Stimulated activated CD8-positive, alpha-beta memory T cell treated with anti-CD3 and anti-CD28 coated beads, Interleukin-4, amount 100 ng/mL, for 48 hours (primary cell): ENCODE measurements around the gene PRIM2.
"Not testable (repeated sequence)": the region's sequence is repeated elsewhere in the genome, so short reads cannot be mapped to it uniquely, and the experiment has no call there.

ENCODE experiments used
- DNase-seq: peaks from one replicate; pipeline ENCODE4 v3.0.0-alpha.2; 2020

Gene PRIM2, protein sequence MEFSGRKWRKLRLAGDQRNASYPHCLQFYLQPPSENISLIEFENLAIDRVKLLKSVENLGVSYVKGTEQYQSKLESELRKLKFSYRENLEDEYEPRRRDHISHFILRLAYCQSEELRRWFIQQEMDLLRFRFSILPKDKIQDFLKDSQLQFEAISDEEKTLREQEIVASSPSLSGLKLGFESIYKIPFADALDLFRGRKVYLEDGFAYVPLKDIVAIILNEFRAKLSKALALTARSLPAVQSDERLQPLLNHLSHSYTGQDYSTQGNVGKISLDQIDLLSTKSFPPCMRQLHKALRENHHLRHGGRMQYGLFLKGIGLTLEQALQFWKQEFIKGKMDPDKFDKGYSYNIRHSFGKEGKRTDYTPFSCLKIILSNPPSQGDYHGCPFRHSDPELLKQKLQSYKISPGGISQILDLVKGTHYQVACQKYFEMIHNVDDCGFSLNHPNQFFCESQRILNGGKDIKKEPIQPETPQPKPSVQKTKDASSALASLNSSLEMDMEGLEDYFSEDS

DNA sequence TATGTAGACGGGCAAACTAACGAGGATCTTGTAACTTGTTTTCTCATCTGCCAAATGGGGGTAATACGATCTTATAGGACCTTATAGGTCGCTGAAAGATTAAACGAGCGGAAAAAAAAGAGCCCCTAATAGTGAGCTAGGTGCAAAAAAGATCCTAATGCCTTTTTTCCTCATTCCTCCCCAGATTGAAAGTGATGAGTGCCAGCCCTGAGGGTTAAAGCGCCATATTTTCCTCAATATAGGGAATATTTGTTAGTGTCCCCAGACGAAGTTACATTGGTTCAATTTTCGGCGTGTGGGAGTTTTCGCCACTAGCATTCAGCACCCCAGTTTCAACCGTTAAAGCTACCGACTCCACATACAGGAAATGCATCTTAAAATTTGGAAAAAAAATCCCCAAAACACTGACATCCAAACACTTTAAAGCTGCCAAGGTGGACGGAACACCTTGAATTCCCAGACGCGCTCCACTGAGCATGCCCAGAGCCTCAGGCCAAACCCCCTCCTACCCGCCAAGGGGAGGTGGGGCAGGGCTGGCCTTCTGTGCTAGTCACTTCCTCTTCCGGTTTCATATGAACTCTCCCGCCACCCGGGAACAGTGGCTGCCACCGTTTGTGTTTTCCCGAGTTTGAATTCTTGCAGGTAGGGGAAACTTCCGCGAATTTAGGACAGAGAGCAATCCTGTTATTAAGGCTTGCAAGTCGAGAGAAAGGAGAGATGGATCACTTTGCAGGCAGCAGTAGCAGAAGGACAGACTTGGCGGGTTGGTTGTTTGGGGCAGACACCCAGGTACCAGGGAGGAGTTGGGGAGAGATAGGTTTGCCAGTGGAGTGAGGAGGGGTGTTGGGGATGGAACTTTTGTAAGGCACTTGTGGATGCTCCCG is at the start of gene PRIM2:
Gene PRIM2, plus strand, starts transcription at position 571 of the 884 bp plus-strand sequence. CDS start 816 bp downstream, outside the sequence.
- peak; percentile 88 for DNase-seq

DNA sequence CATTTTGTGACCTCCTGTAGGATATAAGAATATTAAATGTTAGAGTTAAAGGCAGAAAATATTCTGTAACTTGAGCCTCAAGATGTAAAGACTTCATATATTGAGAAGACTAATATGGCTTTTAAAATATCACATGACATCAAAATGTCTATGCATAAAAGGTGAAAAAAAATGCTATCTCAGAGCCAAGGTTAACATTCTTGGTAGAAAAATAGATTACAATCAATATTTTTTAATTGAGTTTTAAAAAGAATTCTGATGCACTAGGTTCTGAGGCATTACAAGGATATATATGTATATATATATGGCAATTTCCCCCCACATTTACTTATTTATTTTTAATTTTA is 49.2 kb upstream of the PRIM2 start:
- no peak for DNase-seq

DNA sequence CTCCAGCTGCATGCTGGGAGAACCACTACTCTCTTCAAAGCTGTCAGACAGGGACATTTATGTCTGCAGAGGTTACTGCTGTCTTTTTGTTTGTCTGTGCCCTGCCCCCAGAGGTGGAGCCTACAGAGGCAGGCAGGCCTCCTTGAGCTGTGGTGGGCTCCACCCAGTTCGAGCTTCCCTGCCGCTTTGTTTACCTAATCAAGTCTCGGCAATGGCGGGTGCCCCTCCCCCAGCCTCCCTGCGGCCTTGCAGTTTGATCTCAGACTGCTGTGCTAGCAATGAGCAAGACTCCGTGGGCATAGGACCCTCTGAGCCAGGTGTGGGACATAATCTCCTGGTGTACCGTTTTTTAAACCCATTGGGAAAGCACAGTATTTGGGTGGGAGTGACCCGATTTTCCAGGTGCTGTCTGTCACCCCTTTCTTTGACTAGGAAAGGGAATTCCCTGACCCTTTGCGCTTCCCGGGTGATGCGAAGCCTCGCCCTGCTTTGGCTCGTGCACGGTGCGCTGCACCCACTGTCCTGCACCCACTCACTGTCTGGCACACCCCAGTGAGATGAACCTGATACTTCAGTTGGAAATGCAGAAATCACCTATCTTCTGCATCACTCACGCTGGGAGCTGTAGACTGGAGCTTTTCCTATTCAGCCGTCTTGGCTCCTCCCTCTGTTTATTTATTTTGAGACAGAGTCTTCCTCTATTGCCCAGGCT is 43.2 kb upstream of the PRIM2 start:
- DNase-seq, result not testable (repeated sequence)

- DNase-seq, result no peak
These were observed 42.0 kb upstream of the PRIM2 start for GRCh38 chr6:57275384-57275783.

DNA sequence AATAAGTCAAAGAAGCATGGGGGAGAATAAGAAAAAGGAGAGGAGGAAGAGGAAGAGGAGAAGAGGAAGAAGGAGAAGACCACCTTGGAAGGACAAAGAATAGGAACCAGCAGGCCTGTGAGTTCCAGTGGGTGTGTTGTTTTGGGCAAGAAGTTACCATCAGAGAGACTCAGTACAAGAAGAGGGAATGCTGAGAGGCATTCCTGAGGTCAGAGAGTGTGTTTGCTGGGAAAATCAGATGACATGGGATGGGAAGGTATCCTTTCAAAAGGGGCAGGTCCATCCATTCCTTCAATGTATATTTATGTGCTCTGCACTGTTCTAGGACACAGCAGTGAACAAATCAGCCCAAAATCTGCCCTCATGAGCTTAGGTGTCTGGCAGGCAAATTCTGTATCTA is 40.5 kb upstream of the PRIM2 start:
- no peak for DNase-seq

DNA sequence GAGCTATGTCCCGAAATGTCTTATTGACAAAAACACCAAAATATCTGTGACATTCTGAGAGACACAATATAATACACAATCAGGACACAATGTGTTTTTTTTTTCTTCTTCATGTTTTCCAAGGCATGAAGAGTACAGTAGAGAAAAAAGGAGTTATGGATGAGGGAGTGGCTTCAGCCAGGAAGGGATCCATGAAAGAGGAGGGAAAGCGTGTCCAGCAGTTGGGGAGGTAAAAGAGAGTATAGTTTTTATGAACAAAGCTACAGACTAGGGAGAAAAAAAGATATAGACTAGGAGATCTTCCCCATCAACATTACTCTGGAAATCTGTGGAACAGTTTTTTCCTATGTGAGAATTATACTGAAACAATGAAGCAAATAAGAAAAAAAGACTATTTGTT is 38.9 kb upstream of the PRIM2 start:
- DNase-seq, result no peak

DNA sequence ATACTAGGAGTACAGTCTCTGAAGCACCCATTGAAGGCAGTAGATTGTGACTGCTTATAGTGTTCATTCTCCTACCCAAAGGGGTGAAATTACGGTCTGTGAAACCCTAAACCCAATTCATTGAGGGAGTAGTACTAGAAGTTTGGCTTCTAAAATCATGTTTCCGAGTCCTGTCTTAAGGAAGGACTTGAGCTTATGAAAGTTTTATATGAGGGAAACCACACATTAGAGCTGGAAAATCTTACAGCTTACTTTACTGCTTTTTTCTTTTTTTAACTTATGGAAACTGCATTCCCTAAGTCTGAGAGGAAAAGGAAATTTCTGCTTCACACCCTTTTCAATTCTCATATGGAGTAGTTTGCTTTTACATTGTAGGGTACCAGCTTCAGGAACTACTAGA is 38.4 kb upstream of the PRIM2 start:
- no peak for DNase-seq

DNA sequence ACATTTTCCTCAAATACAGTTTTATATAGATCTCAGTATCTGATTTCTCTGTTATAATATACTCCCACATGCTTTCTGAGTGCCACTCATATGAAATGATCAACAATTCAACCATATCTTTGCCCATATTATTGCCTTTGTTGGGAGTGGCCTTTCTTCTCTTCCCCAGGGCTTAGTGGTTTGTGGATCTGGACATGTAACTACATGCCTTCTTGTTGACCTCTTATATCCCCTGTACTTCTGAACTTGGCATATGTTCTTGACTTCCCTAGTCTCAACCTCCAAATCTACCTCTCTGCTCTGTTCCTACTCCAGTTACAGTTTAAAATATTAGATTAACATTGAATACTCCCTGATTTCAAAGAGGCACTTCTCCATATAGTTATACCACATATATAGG is 34.3 kb upstream of the PRIM2 start:
- DNase-seq, result no peak

DNA sequence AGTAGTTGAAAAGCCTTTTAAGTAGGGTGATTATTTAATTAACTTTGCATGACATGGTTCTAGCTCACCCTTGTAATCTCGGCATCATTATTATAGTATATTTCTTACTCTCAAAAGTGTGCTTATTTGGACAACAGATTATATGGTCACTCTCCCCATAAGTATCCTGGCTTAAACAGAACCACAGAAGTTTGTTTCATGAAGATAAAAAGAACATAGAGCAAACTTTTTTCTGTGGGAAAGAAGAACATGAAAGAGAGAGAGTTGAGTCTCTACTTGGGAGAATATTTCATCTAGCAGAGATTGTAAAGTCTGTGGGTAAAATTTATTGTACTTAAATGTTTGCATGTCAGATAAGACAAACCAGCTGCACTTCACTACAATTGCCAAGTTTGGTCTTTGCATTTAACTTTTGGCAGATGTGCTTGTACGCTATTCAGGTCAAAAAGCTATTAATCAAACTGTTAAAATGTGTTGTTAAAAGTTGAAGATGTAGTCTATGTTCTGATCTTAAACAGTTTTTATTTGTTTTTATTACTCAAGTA is 33.4 kb upstream of the PRIM2 start:
- DNase-seq, result no peak

DNA sequence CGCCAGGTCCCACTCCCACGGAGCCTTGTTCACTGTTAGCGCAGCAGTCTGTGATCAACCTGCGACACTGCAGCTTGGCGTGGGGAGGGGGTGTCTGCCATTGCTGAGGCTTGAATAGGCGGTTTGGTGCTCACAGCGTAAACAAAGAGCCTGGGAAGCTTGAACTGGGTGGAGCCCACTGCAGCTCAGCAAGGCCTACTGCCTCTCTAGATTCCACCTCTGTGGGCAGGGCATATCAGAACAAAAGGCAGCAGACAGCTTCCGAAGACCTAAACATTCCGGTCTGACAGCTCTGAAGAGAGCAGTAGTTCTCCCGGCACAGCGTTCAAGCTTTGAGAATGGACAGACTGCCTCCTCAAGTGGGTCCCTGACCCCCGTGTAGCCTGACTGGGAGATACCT is 29.3 kb upstream of the PRIM2 start:
- DNase-seq, result not testable (repeated sequence)

DNA sequence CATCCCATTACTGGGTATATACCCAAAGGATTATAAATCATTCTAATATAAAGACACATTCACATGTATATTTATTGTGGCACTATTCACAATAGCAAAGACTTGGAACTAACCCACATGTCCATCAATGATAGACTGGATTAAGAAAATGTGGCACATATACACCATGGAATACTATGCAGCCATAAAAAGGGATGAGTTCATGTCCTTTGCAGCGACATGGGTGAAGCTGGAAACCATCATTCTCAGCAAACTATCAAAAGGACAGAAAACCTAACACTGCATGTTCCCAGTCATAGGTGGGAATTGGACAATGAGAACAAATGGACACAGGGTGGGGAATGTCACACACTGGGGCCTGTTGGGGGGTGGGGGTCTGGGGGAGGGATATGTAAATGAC is 24.0 kb upstream of the PRIM2 start:
- DNase-seq, result not testable (repeated sequence)

DNA sequence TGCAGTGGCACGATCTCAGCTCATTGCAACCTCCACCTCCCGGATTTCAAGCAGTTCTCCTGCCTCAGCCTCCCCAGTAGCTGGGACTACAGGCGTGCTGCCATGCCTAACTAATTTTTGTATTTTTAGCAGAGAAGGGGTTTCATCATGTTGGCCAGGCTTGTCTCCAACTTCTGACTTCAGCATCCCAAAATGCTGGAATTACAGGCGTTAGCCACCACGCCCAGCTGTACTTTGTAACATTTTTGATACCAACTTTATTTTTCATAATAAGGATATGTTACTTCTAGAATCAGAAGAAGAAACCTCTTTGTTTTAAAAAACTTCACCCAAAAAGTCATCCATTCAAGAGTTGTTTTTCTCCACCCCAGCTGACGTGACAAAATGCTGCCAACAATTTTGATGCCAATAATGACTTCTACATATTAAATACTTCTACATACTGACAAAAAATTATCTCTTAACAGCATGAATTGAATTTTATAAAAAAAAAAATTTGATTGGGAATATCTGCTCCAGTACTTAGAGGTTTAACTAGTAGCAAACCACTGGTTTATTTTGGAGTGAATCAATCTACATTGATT is 22.5 kb upstream of the PRIM2 start:
- DNase-seq, result no peak

DNA sequence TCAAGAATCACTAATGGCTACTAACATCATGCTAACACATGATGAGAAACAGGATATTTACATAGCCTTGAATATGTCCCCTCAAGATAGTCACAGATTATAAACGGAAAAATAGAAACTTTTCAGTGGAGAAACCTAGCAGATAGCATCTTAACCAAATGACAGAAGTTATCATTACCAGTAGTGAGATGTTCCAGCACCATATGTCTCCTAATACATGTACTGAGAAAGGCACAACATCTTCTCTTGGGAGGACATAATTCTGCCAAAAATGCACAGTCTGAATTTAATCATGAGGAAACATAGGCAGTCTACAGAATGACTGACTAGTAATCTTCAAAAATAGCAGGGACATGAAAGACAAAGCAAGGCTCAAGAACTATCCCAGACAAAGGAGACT is 19.9 kb upstream of the PRIM2 start:
- DNase-seq, result no peak

DNA sequence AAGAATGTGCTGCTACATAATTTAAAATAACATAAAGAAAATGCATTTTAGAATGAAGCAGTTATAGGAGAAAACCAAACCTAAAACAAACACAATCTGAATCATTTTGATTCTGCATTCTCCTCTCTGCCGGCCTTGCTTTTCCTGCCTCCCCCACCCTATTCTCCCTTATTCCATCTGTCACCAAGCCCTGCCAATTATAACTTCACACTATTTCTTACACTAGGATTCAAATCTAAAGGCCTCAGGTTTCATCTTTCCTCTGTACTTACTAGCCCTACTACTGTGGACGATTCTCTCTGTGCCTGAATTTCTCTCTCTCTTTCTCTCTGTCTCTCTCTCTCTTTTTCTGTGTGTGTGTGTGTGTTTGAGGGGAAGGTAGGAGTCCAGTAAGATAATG is 18.7 kb upstream of the PRIM2 start:
- DNase-seq, result no peak

DNA sequence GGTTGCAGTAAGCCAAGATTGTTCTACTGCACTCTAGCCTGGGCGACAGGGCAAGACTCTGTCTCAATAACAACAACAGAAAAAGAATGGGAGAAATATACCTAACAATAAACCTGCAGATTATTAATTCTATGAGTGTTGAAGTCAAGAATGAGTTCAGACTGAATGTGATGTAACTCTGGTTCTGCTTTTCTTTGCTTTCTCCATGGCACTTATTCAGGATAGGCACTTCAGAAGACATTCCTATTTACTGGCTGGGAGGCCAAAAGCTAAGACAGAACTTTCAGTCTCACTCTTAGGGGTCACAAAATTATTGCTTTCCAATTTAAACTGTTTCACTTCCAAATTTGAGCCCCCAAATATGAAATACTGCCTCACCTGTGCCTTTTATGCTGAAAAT is 15.7 kb upstream of the PRIM2 start:
- DNase-seq, result no peak

DNA sequence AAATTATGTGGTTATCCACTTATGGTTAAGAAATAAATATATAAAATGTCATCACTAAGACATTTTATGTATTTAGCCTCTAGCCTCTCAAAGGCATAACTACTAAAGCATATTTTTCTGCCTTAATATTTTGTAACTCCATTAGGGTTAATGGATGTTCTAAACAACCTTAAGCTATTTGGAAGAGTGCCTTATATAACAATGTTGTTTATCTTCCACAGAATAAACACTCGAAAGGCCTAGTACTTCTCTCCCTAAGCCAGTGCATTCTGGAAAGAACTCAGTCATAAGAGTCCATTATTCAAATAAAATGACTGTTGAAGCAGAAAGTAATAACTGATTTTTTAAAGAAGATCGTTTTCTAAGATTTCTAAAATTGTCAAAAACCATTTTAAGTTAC is 15.0 kb upstream of the PRIM2 start:
- DNase-seq, result no peak

DNA sequence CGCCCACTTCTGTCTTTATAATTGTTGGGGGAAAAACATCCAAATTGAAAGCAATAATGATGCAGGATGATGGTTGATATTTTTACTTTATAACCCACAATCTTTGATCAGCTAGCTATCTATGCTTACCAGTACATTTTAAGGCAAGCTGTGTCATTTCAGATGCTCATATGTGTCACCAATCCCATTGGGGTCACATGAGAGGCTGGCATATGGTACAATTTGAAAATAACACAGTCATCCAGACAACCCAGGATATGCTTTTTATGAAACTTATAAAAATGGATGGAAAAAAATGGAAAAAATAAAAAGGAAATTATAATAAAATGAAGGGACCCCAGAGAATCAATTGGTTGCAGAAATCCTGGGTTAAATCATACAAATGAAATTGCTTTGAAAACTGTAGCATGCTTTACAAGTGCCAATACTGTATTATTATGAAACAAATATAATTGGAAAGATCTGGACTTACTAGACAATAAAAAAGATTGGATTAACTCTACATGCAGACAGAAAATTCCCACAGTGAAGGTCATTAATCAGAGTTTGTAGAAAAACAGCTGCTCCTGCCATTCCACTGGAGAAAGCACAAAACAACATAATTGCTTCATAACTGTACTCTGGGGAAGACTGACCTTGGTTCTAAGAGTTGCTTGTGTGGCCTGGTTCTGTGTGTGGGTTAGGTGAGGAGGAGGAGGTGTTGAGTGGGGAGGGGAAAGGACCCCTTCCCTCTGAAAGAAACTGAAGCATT is 13.3 kb upstream of the PRIM2 start:
- DNase-seq, result no peak

GRCh38 chr6:57305107-57305506 is 12.3 kb upstream of the PRIM2 start:
- no peak for DNase-seq

- no peak for DNase-seq
These were observed 11.7 kb upstream of the PRIM2 start for GRCh38 chr6:57305761-57306160.

GRCh38 chr6:57306273-57306672 is 11.2 kb upstream of the PRIM2 start:
- DNase-seq, result no peak

DNA sequence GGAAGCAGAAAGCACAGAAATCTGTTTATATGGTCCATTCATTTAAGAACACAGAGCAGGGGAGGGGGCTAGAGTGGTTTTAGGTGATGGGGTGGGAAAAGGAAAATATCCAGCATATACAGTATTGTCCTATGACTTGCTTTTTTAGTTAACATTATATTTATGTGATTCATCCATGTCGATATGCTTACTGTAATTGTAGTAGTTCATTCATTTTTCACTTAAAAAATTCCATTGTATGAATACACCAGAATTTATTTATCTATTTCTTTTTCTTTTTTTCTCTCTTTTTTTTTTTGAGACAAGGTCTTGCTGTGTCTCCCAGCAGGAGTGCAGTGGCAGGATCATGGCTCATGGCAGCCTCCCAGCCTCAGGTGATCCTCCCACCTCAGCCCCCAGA is 9.6 kb upstream of the PRIM2 start:
- no peak for DNase-seq

DNA sequence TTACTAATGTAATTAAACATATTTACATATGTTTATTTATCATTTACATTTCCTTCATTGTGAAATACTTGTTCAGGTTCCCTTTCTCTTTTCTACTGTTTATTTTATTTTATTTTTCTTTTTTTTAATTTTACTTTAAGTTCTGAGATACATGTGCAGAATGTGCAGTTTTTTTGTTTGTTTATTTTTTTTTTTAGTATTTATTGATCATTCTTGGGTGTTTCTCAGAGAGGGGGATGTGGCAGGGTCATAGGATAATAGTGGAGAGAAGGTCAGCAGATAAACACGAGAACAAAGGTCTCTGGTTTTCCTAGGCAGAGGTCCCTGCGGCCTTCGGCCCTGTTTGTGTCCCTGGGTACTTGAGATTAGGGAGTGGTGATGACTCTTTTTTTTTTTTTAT is 8.7 kb upstream of the PRIM2 start:
- DNase-seq, result not testable (repeated sequence)
